22Rv1 (cell line): ENCODE data around the gene GLIS1.

ENCODE experiments used
- ZFX ChIP-seq: fragments of 450-650 bp; IDR thresholded peaks from 2 replicates; pipeline ENCODE4 v1.6.1; 2017; ENCODE audit warnings: antibody characterized with exemption, borderline replicate concordance
- TF ChIP-seq, protein P1 (sequence below): fragments of 450-650 bp; IDR thresholded peaks from 2 replicates; pipeline ENCODE4 v1.5.1; 2017; ENCODE audit warnings: mild to moderate bottlenecking

DNA sequence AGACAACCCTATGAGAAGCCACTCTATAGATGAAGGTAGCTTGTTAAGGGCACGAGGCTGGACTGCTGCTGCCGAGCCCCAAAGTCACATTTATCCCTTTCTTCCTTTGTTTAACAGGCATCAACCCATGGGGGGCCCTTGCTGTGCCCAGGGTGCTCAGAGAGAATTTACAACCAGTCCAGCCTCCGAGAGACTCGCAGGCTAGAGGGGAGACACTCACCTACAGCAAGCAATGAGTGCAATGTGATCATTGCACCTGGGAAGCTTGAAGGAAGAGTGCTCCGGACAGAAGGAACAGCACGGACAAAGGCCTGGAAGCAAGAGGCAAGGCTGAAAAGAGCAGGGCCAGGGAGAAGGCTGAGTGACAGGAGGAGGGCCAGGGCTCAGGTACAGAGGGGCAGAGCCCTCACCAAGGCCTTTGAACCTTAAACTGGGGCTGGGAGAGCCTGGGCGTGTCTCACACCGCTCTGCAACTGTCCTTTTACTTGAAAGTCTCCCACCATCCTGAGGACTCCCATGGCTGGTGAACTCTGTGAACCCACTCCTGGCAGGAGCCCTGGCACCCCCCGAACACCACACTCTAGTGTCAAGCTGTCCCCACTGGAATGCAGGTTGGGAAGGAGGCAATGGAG lies 252.5 kb downstream of the GLIS1 start:
- TF ChIP-seq, protein P1, sequence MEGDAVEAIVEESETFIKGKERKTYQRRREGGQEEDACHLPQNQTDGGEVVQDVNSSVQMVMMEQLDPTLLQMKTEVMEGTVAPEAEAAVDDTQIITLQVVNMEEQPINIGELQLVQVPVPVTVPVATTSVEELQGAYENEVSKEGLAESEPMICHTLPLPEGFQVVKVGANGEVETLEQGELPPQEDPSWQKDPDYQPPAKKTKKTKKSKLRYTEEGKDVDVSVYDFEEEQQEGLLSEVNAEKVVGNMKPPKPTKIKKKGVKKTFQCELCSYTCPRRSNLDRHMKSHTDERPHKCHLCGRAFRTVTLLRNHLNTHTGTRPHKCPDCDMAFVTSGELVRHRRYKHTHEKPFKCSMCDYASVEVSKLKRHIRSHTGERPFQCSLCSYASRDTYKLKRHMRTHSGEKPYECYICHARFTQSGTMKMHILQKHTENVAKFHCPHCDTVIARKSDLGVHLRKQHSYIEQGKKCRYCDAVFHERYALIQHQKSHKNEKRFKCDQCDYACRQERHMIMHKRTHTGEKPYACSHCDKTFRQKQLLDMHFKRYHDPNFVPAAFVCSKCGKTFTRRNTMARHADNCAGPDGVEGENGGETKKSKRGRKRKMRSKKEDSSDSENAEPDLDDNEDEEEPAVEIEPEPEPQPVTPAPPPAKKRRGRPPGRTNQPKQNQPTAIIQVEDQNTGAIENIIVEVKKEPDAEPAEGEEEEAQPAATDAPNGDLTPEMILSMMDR = no peak
- no peak for TF ChIP-seq ZFX
